NCI-H2196 (cell line): ENCODE measurements around the gene OR6X1.
"Not testable (repeated sequence)": the region's sequence is repeated elsewhere in the genome, so short reads cannot be mapped to it uniquely, and the experiment has no call there.

Experiments
- DNase-seq: peaks from one replicate; lab custom pipeline; 2025; ENCODE audit not compliant: unreplicated experiment; lab: John Stamatoyannopoulos, UW

The OR6X1 gene

GRCh38 chr11:123755344-123755743 is 1.0 kb upstream of the OR6X1 start:
- no peak for DNase-seq

- DNase-seq: no peak
Measured at GRCh38 chr11:123753110-123753509, 1.2 kb downstream of the OR6X1 start.

- no peak for DNase-seq
Measured at GRCh38 chr11:123751781-123752180, 2.5 kb downstream of the OR6X1 start.

GRCh38 chr11:123748349-123748748 is 6.0 kb downstream of the OR6X1 start:
- not testable (repeated sequence) for DNase-seq

GRCh38 chr11:123745764-123746451 is 8.4 kb downstream of the OR6X1 start:
- no peak for DNase-seq

GRCh38 chr11:123742724-123743120 is 11.6 kb downstream of the OR6X1 start:
- no peak for DNase-seq

DNA sequence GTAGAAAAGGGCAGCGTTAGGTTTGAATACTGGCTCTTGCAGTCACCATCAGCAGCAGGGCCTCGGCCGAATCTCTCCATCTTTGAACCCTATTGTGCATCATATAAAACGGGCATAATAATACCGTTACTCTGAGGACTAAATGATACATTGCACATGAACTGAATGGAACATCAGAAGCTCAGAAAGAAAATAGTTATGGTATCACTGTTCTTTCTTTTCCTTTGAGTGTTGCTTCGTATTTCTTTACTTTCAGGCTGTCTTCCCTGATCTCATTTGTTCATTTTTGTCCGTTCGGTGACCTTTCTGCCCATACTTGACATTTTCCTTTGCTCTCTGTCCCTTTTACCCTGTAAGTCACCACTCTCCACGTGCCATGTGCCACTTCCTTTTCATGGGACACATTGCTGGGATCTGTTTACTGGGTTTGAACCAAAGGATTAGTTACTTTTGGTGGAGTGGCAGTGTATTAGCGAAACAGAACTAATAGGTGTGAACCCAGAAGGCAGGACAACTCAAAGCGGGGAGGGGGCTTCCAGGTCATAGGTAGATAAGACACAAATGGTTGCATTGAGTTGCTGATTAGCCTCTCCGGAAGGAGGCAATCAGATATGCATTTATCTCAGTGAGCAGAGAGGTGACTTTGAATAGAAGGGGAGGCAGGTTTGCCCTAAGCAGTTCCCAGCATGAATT is 12.1 kb downstream of the OR6X1 start:
- no peak for DNase-seq

GRCh38 chr11:123741159-123742030 is 12.9 kb downstream of the OR6X1 start, which contains the start of gene ZNF202:
ZNF202 (minus strand) TSS chr11:123741660; CDS start chr11:123730888, 10,772 bp downstream.
- DNase-seq: peak; percentile 90

GRCh38 chr11:123740787-123741158 is 13.5 kb downstream of the OR6X1 start:
- no peak for DNase-seq

GRCh38 chr11:123738374-123738773 is 15.9 kb downstream of the OR6X1 start:
- DNase-seq: no peak

DNA sequence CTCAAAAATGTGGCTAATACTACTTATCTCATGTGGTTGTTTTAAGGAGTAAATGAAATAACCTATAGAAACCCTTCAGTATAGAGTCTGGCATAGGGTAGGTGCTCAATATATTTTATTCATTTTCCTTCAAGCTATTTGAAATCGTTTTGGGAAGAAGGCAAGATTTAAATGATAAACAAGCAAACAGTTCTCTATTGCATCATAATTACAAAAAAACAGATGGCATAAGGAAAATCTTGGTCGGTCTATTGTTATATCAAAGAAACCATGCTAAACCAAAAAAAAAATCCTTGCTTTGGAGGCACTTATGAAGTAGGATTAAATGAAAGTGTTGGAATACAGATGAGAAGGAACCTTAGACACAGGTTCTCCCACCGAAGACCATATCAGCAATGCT is 17.5 kb downstream of the OR6X1 start:
- DNase-seq: no peak

DNA sequence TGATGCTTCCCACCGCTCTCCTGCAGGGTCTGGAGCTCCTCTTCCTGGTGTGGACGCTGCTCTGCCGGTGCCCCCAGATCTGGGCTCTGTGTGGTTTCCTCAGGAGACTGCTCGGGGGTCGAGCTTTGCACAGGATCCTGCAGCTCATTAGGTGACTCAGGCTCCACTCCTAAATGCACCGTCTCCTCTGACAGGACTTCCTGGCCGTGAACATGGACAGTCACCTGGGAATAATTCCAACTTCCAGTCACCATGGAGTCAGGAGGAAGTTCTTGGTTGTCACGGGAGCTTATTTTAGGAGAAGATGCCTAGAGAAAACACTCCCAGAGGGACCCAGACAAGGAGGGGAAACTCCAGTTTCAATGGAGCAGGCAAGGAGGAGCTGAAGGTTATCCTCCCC is 24.7 kb downstream of the OR6X1 start:
- no peak for DNase-seq

DNA sequence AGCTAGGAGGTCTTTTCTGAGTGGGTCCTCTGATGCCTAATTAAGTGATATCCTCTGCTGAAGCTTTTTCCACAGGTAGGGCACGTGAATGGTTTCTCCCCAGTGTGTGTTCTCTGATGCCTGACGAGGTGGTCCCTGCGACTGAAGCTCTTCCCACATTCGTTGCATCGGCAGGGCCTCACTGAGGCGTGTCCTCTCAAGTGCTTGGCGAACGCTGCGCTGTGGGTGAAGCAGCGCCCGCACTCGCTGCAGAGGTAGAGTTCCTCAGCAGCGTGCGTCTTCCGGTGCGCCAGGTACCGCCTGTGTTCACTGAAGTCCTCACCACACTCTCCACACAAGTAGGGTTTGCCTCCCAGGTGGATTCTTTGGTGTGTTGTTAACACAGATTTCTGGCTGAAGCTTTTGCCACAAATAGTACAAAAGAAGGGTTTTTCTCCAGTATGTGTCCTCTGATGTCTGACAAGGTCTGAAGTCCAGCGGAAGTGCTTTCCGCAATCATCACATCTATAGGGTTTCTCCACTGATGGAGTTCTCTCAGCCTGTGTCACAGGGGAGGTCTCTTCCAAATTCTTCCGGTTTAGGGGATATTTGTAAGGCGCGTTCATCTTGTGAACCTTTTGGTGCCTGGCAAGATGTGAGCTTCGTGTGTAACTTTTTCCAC is 28.2 kb downstream of the OR6X1 start:
- no peak for DNase-seq

DNA sequence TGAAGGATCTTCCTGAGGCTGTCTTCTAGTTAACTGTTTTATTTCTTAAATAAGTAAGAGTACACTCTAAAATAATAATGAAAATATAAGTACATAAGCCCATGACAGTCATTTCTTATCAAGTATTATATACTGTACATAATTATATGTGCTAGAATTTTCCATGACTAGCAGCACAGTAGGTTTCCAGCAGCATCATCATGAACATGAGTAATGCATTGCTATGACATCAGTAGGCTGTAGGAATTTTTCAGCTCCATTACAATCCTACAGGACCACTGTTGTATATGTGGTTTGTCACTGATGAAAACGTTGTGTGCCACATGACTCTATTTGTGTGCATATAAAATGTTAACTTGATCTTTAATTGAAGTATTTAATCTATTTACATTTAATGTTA is 34.9 kb downstream of the OR6X1 start:
- DNase-seq: no peak

GRCh38 chr11:123718469-123718868 is 35.8 kb downstream of the OR6X1 start:
- DNase-seq: no peak

GRCh38 chr11:123718063-123718462 is 36.3 kb downstream of the OR6X1 start:
- DNase-seq: no peak

DNA sequence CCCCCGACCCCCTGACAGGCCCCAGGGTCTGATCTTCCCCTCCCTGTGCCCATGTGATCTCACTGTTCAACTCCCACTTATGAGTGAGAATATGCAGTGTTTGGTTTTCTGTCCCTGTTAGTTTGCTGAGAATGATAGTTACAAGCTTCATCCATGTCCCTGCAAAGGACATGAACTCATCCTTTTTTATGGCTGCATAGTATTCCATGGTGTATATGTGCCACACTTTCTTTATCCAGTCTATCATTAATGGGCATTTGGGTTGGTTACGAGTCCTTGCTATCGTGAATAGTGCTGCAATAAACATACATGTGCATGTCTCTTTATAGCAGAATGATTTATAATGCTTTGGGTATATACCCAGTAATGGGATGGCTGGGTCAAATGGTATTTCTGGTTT is 41.7 kb downstream of the OR6X1 start:
- not testable (repeated sequence) for DNase-seq

- peak; percentile 71 for DNase-seq
Measured at GRCh38 chr11:123707606-123708205, 46.6 kb downstream of the OR6X1 start.

DNA sequence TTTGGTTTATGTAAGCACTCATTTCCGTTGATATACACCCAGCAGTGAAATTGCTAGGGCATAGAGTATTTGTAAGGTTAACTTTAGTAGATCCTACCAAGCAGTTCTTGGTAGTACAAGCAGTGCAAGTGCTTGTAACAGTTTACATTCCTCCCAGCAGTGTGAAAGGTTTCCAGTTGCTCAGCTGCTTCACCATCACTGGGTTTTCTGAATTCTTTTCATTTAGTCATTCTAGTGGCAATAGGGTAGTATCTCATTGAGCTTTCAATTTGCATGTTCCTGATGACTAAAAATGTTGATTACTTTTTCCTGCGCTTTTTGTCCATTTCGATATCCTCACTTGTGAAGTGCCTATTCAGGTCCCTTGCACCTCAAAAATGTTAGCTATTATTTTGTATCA is 47.1 kb downstream of the OR6X1 start:
- no peak for DNase-seq

DNA sequence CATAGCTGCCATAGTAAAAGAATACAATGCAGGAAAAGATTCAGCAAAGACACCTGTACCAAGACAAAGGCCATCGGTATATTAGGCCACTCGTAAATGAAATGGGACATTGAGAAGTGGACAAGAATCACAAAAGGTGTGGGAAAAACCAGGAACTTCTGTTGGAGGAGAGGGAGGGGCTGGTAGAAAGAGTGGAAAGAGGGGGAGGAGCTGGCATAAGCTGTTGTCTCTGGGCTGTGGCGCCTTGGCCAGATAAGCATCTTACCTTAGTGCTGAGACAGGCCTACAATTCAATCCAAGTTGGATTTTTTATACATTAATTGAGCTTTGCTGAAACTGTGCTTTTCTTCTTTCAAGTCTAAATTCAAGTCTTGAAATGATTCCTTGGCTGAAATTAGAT is 50.0 kb downstream of the OR6X1 start:
- DNase-seq: no peak
